HCT116 (cell line): ENCODE data around the gene NF1. TPM values are rescaled to one million over a fixed set of nuclear protein-coding genes. Genes with fewer than 3 reads are reported as not detected.
A peak's percentile ranks its signal among the peaks of the same experiment; 100 is the strongest.

ENCODE experiments used
- ATAC-seq: fragments of 200-7000 bp; cut with Tn5 transposase; 2 replicates; pipeline ENCODE4 v1.9.1; 2020; ENCODE audit warnings: mild to moderate bottlenecking, moderate library complexity
- BruUV-seq: library from RNA; stranded (reverse); fragments of 400-500 nt; replicated peaks from 2 replicates; lab custom pipeline; 2021; lab: Mats Ljungman, UMichigan
- CTCF ChIA-PET: fragments of 300-600 bp; sonication (Branson Sonifier 250); formaldehyde crosslinking; loops from one replicate; lab custom pipeline; 2021; ENCODE audit warnings: antibody characterized with exemption; lab: Charles Lee
- POLR2A ChIA-PET: fragments of 300-600, 350-600 bp; sonication (Branson Sonifier 250); formaldehyde crosslinking; loops from one replicate; lab custom pipeline; 2021; ENCODE audit warnings: antibody characterized with exemption; lab: Charles Lee
- RAD21 ChIA-PET, 2 experiments: fragments of 300-600 bp; sonication (Branson Sonifier 250); formaldehyde crosslinking; loops; one replicate each; lab custom pipeline; 2023; ENCODE audit warnings: low total read pairs in 2 of 2; ENCODE audit not compliant: uncharacterized antibody in 2 of 2, unreplicated experiment in 2 of 2, low non-redundant PET in 1 of 2; lab: Charles Lee
- DNase-seq: peaks from one replicate; pipeline ENCODE4 v3.0.0-alpha.2; 2010; ENCODE audit warnings: low read depth, low spot score
- H2AFZ ChIP-seq: fragments of 200-600 bp; shearing (Covaris generic), sonication (generic); 2 replicates; pipeline ENCODE4 v1.6.1; 2017; ENCODE audit warnings: low read depth, mixed run types, mixed read lengths, antibody characterized with exemption, low read length; ENCODE audit not compliant: poor library complexity, severe bottlenecking
- H3K27ac ChIP-seq: 2 replicates; pipeline ENCODE4 v1.5.1; 2012; ENCODE audit warnings: low read depth, low read length
- H3K27me3 ChIP-seq: fragments of 200-600 bp; sonication (generic); 2 replicates; pipeline ENCODE4 v1.6.1; 2016; ENCODE audit warnings: mixed run types, low read length, mixed read lengths; ENCODE audit not compliant: insufficient read depth
- H3K36me3 ChIP-seq, 2 experiments: fragments of 200-500 bp in 1 of 2; fragments of 200-600 bp in 1 of 2; sonication (Bioruptor generic) in 1 of 2; sonication (generic) in 1 of 2; 2 replicates each; pipeline versions ENCODE4 v1.5.1 to v1.6.1; 2014 to 2016; ENCODE audit warnings: low read length in 2 of 2, inconsistent platforms in 1 of 2, mixed read lengths in 1 of 2, mixed run types in 1 of 2; ENCODE audit not compliant: insufficient read depth in 2 of 2, control insufficient read depth in 1 of 2
- H3K4me1 ChIP-seq, 2 experiments: fragments of 200-600 bp in 1 of 2; sonication (generic) in 1 of 2; 2 replicates each; pipeline versions ENCODE4 v1.5.1 to v1.6.1; 2012 to 2017; ENCODE audit warnings: low read length in 2 of 2, inconsistent platforms in 1 of 2, mild to moderate bottlenecking in 1 of 2, mixed read lengths in 1 of 2, mixed run types in 1 of 2, moderate library complexity in 1 of 2; ENCODE audit not compliant: insufficient read depth in 2 of 2, control insufficient read depth in 1 of 2
- H3K4me2 ChIP-seq: fragments of 200-600 bp; sonication (generic); 2 replicates; pipeline ENCODE4 v1.6.1; 2017; ENCODE audit warnings: mixed run types, low read length, mixed read lengths
- H3K4me3 ChIP-seq, 2 experiments: fragments of 200-600 bp in 1 of 2; sonication (generic) in 1 of 2; replicated peaks in 1 of 2; 2 replicates each; pipeline ENCODE4 v1.5.1; 2011 to 2016; ENCODE audit warnings: low read length in 2 of 2, control low read depth in 1 of 2, low read depth in 1 of 2, mild to moderate bottlenecking in 1 of 2, mixed read lengths in 1 of 2, mixed run types in 1 of 2
- H3K79me2 ChIP-seq: fragments of 200-600 bp; sonication (generic); 2 replicates; pipeline ENCODE4 v1.6.1; 2017; ENCODE audit warnings: mild to moderate bottlenecking, mixed run types, low read length, moderate library complexity, mixed read lengths; ENCODE audit not compliant: insufficient read depth
- H3K9ac ChIP-seq: fragments of 200-600 bp; sonication (generic); 2 replicates; pipeline ENCODE4 v1.6.1; 2016; ENCODE audit warnings: low read length, mixed read lengths
- H3K9me2 ChIP-seq: fragments of 200-600 bp; sonication (generic), shearing (Covaris generic); 2 replicates; pipeline ENCODE4 v1.6.1; 2017; ENCODE audit warnings: mixed run types, mild to moderate bottlenecking, moderate library complexity; ENCODE audit not compliant: insufficient read depth
- H3K9me3 ChIP-seq, 2 experiments: fragments of 200-500 bp in 1 of 2; fragments of 200-600 bp in 1 of 2; sonication (Bioruptor generic) in 1 of 2; sonication (generic) in 1 of 2; 2 replicates each; pipeline ENCODE4 v1.6.1; 2014 to 2017; ENCODE audit warnings: low read length in 2 of 2, mixed read lengths in 2 of 2, inconsistent platforms in 1 of 2, low read depth in 1 of 2, mild to moderate bottlenecking in 1 of 2, mixed run types in 1 of 2, moderate library complexity in 1 of 2; ENCODE audit not compliant: control insufficient read depth in 1 of 2, insufficient read depth in 1 of 2
- H4K20me1 ChIP-seq: fragments of 200-600 bp; sonication (generic), shearing (Covaris generic); 2 replicates; pipeline ENCODE4 v1.6.1; 2017; ENCODE audit warnings: mixed run types, mild to moderate bottlenecking, moderate library complexity; ENCODE audit not compliant: insufficient read depth
- CBX3 ChIP-seq: IDR thresholded peaks from 2 replicates; pipeline ENCODE4 v1.6.1; 2012; ENCODE audit warnings: low read depth
- CEBPB ChIP-seq: IDR thresholded peaks from 2 replicates; pipeline ENCODE4 v1.6.1; 2012; ENCODE audit warnings: low read depth
- POLR2A ChIP-seq: IDR thresholded peaks from 2 replicates; pipeline ENCODE4 v1.7.0; 2011; ENCODE audit warnings: borderline replicate concordance; ENCODE audit not compliant: insufficient read depth, insufficient read length; ENCODE audit errors: extremely low read depth
- RAD21 ChIP-seq: IDR thresholded peaks from 2 replicates; pipeline ENCODE4 v1.6.1; 2012; ENCODE audit warnings: low read depth, mild to moderate bottlenecking
- REST ChIP-seq: IDR thresholded peaks from 2 replicates; pipeline ENCODE4 v1.6.1; 2012; ENCODE audit warnings: low read depth
- SIN3A ChIP-seq: IDR thresholded peaks from 2 replicates; pipeline ENCODE4 v1.6.1; 2012; ENCODE audit warnings: low read depth
- YY1 ChIP-seq: IDR thresholded peaks from 2 replicates; pipeline ENCODE4 v1.6.1; 2011; ENCODE audit warnings: low read length, low read depth, moderate library complexity, mild to moderate bottlenecking; ENCODE audit not compliant: insufficient replicate concordance; ENCODE audit errors: extremely low read depth
- ZFX ChIP-seq: fragments of 450-650 bp; IDR thresholded peaks from 2 replicates; pipeline ENCODE4 v1.6.1; 2017
- ZNF274 ChIP-seq: fragments of 200-500 bp; sonication (Bioruptor generic); IDR thresholded peaks from 2 replicates; pipeline ENCODE4 v1.6.1; 2014; ENCODE audit warnings: mild to moderate bottlenecking, low read depth, low read length, inconsistent platforms
- intact Hi-C: fragments of 100-400 bp; cut with micrococcal nuclease; formaldehyde crosslinking; loops from 2 replicates; pipeline ENCODE4 v1.10.0; 2022
- total RNA-seq: library from RNA; stranded (reverse); gene quantifications from one replicate; pipeline ENCODE4 v1.2.1, GENCODE V29; 2021; ENCODE audit not compliant: unreplicated experiment
- TF ChIP-seq, protein P1 (sequence below): IDR thresholded peaks from 2 replicates; pipeline ENCODE4 v1.6.1; 2011; ENCODE audit warnings: mild to moderate bottlenecking, low read length, moderate library complexity; ENCODE audit not compliant: insufficient replicate concordance; ENCODE audit errors: extremely low read depth

NF1 gene
- total RNA-seq, 1 experiment from 2014 or later: 20.8 TPM

DNA sequence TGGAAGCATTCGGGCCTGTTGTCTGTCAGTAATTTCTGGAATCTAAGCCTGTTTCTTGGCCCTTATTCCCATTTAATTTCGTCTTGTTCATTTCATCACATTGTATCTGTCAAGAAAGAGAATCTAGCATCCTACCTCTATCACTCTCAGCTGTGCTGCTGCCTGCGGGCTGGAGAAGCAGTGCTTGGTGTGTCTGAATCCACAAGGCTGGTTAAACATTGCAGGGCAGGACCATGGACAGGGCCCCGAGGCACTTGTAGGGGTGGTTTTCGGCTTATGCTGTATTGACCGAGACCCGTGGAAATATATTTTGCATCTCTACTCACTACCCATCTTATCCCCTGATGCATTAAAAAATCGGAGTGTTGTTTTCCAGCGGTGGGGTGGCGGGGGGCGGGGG is 299.8 kb downstream of the NF1 start:
- ChIA-PET POLR2A (no interaction called here), CTCF (no interaction called here), RAD21 (no interaction called here)
- Histone ChIP-seq H3K9me3 (no peaks in the 10 kb centered on the region), H3K4me3 (no peak overlapping the region), H3K27me3 (no peaks in the 10 kb centered on the region), H4K20me1 (no peaks in the 10 kb centered on the region), H2AFZ (no peak overlapping the region), H3K36me3 (no peaks in the 10 kb centered on the region), H3K4me1 (no peaks in the 10 kb centered on the region), H3K9ac (no peak overlapping the region), H3K27ac (no peak overlapping the region), H3K79me2 (no peaks in the 10 kb centered on the region), H3K4me2 (no peak overlapping the region), H3K9me2 (no peaks in the 10 kb centered on the region)
- no peak for DNase-seq
- intact Hi-C loops: no loop called here
- TF ChIP-seq REST: peak; percentile 88
- no peak for TF ChIP-seq ZNF274
- no peak for TF ChIP-seq RAD21
- BruUV-seq: no TSS peak
- no peak for ATAC-seq

DNA sequence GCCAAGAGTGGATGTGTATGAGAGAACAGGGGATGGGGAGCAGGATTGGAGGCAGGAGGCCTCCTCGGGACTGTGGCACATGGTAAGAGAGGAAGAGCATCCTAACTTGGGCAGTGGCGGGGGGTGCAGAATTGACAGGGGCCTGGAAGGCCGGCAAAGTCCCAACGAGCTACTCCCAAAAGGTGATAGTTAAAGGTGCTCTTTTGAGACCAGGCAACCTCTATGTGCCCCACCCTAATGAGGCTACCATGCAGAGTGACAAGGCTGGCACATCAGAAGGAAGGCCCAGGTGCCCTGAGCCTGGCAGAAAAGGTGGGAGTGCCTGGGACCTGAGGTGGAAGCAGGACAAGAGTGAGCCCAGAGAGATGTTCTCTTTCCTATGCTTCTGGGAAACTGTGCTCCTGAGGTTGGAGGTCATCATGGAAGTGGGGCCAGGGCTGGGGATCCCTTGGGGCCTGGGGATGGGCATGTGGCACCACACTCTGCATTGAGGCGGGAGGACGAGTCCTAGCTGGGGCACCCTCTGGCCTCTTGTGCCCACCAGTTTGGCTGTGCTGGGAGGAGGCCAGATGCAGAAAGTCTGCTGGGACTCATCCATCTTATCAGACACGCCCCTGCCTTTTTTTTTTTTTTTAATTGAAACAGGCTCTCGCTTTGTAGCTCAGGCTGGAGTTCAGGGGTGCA is 302.6 kb downstream of the NF1 start:
- H3K9ac ChIP-seq: no peak overlapping the region
- no peak overlapping the region for H2AFZ ChIP-seq
- no peaks in the 10 kb centered on the region for H3K27me3 ChIP-seq
- H4K20me1 ChIP-seq: no peaks in the 10 kb centered on the region
- ChIA-PET CTCF (interaction anchor here (1.6 to 1.7 kb wide), 2 partner anchors 8 to 9 kb away, joined by 4 to 7 read pairs; no protein-coding TSS in a partner anchor), POLR2A (no interaction called here), RAD21 (interaction anchor here in 1 of 2 experiments (0.7 kb wide), 2 partner anchors 8 to 200 kb away, joined by 3 to 8 read pairs; no protein-coding TSS in a partner anchor)
- TF ChIP-seq SIN3A (no peak), CEBPB (no peak), YY1 (no peak), RAD21 (no peak), ZFX (no peak), POLR2A (no peak), CBX3 (no peak)
- TF ChIP-seq, protein P1, sequence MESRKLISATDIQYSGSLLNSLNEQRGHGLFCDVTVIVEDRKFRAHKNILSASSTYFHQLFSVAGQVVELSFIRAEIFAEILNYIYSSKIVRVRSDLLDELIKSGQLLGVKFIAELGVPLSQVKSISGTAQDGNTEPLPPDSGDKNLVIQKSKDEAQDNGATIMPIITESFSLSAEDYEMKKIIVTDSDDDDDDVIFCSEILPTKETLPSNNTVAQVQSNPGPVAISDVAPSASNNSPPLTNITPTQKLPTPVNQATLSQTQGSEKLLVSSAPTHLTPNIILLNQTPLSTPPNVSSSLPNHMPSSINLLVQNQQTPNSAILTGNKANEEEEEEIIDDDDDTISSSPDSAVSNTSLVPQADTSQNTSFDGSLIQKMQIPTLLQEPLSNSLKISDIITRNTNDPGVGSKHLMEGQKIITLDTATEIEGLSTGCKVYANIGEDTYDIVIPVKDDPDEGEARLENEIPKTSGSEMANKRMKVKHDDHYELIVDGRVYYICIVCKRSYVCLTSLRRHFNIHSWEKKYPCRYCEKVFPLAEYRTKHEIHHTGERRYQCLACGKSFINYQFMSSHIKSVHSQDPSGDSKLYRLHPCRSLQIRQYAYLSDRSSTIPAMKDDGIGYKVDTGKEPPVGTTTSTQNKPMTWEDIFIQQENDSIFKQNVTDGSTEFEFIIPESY: no peak
- H3K4me2 ChIP-seq: no peak overlapping the region
- no TSS peak for BruUV-seq
- H3K9me3 ChIP-seq: no peaks in the 10 kb centered on the region
- H3K36me3 ChIP-seq: no peaks in the 10 kb centered on the region
- no peaks in the 10 kb centered on the region for H3K4me1 ChIP-seq
- no peak overlapping the region for H3K27ac ChIP-seq
- no peak for ATAC-seq
- intact Hi-C loops: no loop called here
- no peaks in the 10 kb centered on the region for H3K79me2 ChIP-seq
- H3K9me2 ChIP-seq: no peaks in the 10 kb centered on the region
- DNase-seq: no peak
- no peak overlapping the region for H3K4me3 ChIP-seq
